ENCODE data around the gene TASOR2. TPM values are rescaled to one million over a fixed set of nuclear protein-coding genes. Genes with fewer than 3 reads are reported as not detected.

Gene TASOR2
- polyA plus RNA-seq, 1 experiment = 54.1 TPM

DNA sequence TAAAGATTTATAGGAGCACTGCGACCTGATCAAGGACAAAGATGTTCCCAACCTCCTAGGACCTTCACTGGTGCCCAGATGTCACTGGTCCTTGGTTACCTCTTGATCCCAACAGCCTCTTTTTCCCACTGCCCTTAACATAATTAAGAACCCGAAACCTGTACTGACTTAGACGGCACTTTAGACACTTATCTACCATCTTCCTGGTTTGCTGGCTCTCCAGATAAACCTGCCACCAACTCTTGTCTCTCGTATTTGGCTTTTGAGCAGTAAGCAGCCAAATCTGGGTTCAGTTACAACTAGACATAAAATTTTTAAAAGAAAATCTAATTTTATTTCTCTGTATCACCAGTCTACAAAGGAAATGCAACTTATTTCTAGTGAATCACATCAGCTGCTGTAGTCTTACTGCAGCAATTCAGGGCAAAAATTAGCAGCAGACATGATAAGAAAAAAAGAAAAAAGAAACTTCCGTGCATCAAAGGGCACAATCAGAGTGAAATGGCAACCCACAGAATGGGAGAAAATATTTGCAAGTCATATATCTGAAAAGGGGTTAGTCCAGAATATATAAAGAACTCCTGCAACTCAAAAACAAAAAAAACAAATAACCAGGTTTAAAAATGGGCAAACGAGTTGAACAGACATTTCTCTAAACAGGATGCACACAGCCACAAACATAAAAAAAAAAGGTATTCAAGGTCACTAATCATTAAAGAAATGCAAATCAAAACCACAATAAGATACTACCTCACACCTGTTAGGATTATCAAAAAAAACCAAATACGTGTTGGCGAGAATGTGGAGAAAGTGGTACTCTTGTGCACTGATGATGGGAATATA lies 27.7 kb upstream of the TASOR2 start:
- CTCF ChIA-PET = no interaction called here
- POLR2A ChIA-PET = no interaction called here
- H3K9me3 ChIP-seq (ENCODE audit: control insufficient read depth, insufficient read depth, low read length) = no peaks in the 10 kb centered on the region; the same call in 1 of the 2 replicates

DNA sequence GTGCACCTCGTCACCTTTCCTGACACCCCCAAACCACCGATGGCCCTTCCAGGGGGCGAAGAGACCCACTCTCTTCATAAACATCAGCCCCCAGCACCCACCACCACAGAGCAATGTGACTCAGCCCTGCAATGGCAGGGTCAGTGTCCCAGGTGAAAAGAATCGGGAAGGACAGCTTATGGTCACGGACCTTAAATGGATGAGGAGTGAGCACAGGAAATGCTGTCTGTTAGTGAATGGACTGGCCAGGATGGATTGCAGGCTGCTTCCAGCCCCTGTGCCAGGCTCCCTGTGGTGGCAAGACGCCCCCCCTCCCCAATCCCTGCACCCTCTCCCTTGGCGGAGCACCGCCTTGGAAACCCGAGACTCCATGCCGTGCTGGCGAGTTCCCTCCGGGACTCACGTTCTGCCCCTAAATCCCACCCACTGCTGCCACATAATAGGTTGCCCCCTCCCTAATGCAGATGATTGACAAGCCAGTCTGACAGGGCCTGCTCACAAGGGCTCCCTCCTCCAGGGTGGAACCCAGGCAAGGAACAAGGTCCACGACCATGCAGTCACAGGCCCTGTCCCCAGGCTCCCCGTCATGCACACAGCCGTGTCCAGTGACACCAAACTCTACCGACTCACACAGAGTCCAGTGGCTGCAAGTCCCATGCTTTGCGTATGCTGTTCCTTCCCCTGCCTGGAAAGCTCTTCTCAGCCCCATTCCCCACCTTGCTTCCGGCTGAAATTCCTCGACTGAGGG lies 25.6 kb upstream of the TASOR2 start:
- Histone ChIP-seq H3K27me3 (ENCODE audit: control insufficient read depth, insufficient read depth, low read length) (no peaks in the 10 kb centered on the region), H3K4me3 (ENCODE audit: low read depth, low read length) (no peak overlapping the region), H3K9me3 (ENCODE audit: control insufficient read depth, insufficient read depth, low read length) (no peaks in the 10 kb centered on the region; the same call in 1 of the 2 replicates), H3K27ac (ENCODE audit: low read depth, low read length) (no peak overlapping the region)
- CTCF ChIA-PET = interaction anchor here (1.9 kb wide), 1 partner anchor 29 kb away, joined by 5 read pairs; no protein-coding TSS in a partner anchor
- DNase-seq (ENCODE audit: low read depth, low spot score) = no peak
- POLR2A ChIA-PET = interaction anchor here (1.1 kb wide), 1 partner anchor 16 kb away, joined by 3 read pairs; no protein-coding TSS in a partner anchor
- TF ChIP-seq, protein P1, sequence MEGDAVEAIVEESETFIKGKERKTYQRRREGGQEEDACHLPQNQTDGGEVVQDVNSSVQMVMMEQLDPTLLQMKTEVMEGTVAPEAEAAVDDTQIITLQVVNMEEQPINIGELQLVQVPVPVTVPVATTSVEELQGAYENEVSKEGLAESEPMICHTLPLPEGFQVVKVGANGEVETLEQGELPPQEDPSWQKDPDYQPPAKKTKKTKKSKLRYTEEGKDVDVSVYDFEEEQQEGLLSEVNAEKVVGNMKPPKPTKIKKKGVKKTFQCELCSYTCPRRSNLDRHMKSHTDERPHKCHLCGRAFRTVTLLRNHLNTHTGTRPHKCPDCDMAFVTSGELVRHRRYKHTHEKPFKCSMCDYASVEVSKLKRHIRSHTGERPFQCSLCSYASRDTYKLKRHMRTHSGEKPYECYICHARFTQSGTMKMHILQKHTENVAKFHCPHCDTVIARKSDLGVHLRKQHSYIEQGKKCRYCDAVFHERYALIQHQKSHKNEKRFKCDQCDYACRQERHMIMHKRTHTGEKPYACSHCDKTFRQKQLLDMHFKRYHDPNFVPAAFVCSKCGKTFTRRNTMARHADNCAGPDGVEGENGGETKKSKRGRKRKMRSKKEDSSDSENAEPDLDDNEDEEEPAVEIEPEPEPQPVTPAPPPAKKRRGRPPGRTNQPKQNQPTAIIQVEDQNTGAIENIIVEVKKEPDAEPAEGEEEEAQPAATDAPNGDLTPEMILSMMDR (IDR thresholded peaks at IDR 0.05; ENCODE audit: low read depth, low read length) = no peak

More for the DNA sequence above, 27.7 kb upstream of the TASOR2 start:
- Histone ChIP-seq H3K27ac (ENCODE audit: low read depth, low read length) (no peak overlapping the region), H3K4me3 (ENCODE audit: low read depth, low read length) (no peak overlapping the region), H3K27me3 (ENCODE audit: control insufficient read depth, insufficient read depth, low read length) (no peaks in the 10 kb centered on the region)
- no peak for DNase-seq (ENCODE audit: low read depth, low spot score)
- TF ChIP-seq, protein P1 (IDR thresholded peaks at IDR 0.05; ENCODE audit: low read depth, low read length) = no peak

DNA sequence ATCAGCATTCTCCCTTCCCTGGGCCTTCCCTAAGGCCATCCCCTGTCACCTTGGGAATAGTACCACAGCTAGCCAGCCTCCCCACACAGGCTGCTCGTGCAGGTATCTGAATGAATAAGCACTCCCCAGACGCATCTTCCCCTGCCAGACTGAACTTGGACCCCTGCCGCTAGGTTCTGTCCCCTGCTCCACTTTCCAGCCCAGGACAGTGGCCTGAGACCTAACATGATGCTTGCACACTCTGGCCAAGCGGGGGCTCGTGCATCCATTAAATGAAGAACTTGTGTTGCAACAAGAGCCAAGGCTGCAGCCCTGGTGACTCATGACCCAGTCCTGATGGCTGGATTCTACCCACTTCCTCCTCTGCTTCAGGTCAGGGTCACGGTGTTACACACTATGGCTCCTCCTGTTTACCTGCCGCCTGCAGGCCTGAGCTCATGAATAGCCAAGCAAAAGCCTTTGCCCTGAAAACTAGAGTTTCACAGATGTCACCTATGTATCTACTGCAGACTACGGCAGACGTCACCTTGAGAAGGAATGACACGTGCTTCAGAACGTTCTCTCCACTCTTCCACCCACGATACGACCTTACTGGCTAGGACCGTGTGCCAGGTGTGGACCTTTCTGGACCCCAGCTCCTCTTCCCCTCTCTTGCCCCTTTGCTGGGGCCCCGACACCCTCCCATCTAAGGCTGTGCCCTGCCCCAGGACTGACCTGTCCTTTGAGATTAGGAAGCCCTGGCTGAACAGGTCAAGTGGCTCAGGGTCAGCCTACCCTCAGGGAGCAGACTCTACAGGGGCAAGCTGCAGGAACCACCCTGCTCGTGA lies 24.7 kb upstream of the TASOR2 start:
- peak; percentile 10 for DNase-seq (ENCODE audit: low read depth, low spot score)

DNA sequence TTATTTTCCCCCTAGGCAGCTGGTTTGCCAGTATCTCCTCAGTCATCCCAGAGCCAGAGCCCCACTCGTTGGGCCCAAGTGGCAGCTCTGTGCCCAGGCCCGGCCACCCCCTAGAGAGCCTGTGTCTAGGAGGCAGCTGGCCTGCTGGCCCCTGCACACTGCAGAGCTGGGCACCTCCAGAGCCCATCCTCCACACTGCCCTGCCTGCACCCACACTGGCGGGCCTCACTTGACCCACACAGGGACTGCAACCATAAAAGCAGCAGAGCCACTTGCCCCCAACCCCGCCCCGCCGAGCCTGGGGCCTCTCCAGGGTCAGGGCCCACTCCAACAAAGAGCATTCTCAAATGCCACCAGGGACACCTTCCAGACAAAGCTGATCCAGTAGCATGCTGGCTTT lies 23.6 kb upstream of the TASOR2 start:
- Histone ChIP-seq H3K4me3 (ENCODE audit: low read depth, low read length) (no peak overlapping the region), H3K27me3 (ENCODE audit: control insufficient read depth, insufficient read depth, low read length) (no peaks in the 10 kb centered on the region), H3K27ac (ENCODE audit: low read depth, low read length) (no peak overlapping the region), H3K9me3 (ENCODE audit: control insufficient read depth, insufficient read depth, low read length) (no peaks in the 10 kb centered on the region; the same call in 1 of the 2 replicates)
- CTCF ChIA-PET = no interaction called here
- POLR2A ChIA-PET = no interaction called here
- TF ChIP-seq, protein P1 (IDR thresholded peaks at IDR 0.05; ENCODE audit: low read depth, low read length) = no peak
- DNase-seq (ENCODE audit: low read depth, low spot score) = no peak

More for the DNA sequence above, 24.7 kb upstream of the TASOR2 start:
- TF ChIP-seq, protein P1 (IDR thresholded peaks at IDR 0.05; ENCODE audit: low read depth, low read length) = no peak
- CTCF ChIA-PET = interaction anchor here (1.9 kb wide), 1 partner anchor 30 kb away, joined by 5 read pairs; no protein-coding TSS in a partner anchor
- H3K4me3 ChIP-seq (ENCODE audit: low read depth, low read length) = no peak overlapping the region
- POLR2A ChIA-PET = interaction anchor here (0.6 kb wide), 1 partner anchor 153 kb away, joined by 8 read pairs; the partner anchor contains the start of gene GDI2
- no peaks in the 10 kb centered on the region; the same call in 1 of the 2 replicates for H3K9me3 ChIP-seq (ENCODE audit: control insufficient read depth, insufficient read depth, low read length)
- no peaks in the 10 kb centered on the region for H3K27me3 ChIP-seq (ENCODE audit: control insufficient read depth, insufficient read depth, low read length)
- no peak overlapping the region for H3K27ac ChIP-seq (ENCODE audit: low read depth, low read length)

Data from AG04450 (cell line).